GM23338 (cell line): ENCODE data around the gene ZEB2. TPM values are rescaled to one million over a fixed set of nuclear protein-coding genes. Genes with fewer than 3 reads are reported as not detected.

Source experiments
- ATAC-seq: fragments of 200-7000 bp; cut with Tn5 transposase; 3 replicates; pipeline ENCODE4 v1.9.1; 2020
- DNase-seq: peaks from one replicate; pipeline ENCODE4 v3.0.0-alpha.2; 2015; ENCODE audit warnings: low spot score
- H2AFZ ChIP-seq: fragments of 200-600 bp; sonication (generic); 2 replicates; pipeline ENCODE4 v1.8.0; 2016; ENCODE audit warnings: antibody characterized with exemption, mild to moderate bottlenecking, moderate library complexity
- H3F3A ChIP-seq: fragments of 200-600 bp; sonication (generic); replicated peaks from 2 replicates; pipeline ENCODE4 v1.8.0; 2017; ENCODE audit warnings: antibody characterized with exemption, mixed run types, low read depth
- H3K27ac ChIP-seq: fragments of 200-600 bp; sonication (generic); 2 replicates; pipeline ENCODE4 v1.6.1; 2016; ENCODE audit warnings: low read depth
- H3K27me3 ChIP-seq: fragments of 200-600 bp; sonication (generic); 2 replicates; pipeline ENCODE4 v1.8.0; 2016; ENCODE audit warnings: mild to moderate bottlenecking, mixed run types, moderate library complexity; ENCODE audit not compliant: insufficient read depth
- H3K36me3 ChIP-seq: fragments of 200-600 bp; sonication (generic); 2 replicates; pipeline ENCODE4 v1.8.0; 2016; ENCODE audit warnings: mild to moderate bottlenecking; ENCODE audit not compliant: insufficient read depth
- H3K4me1 ChIP-seq: fragments of 200-600 bp; sonication (generic); 2 replicates; pipeline ENCODE4 v1.8.0; 2016; ENCODE audit warnings: mild to moderate bottlenecking, moderate library complexity; ENCODE audit not compliant: insufficient read depth
- H3K4me2 ChIP-seq: fragments of 200-600 bp; sonication (generic); 2 replicates; pipeline ENCODE4 v1.7.1; 2017; ENCODE audit warnings: mixed run types
- H3K4me3 ChIP-seq: fragments of 200-600 bp; sonication (generic); 2 replicates; pipeline ENCODE4 v1.6.1; 2016; ENCODE audit warnings: mixed run types
- H3K79me2 ChIP-seq: fragments of 200-600 bp; sonication (generic); replicated peaks from 2 replicates; pipeline ENCODE4 v1.8.0; 2017; ENCODE audit warnings: mild to moderate bottlenecking; ENCODE audit not compliant: insufficient read depth
- H3K9me2 ChIP-seq: fragments of 200-600 bp; sonication (generic); 2 replicates; pipeline ENCODE4 v1.8.0; 2017; ENCODE audit not compliant: insufficient read depth
- H4K20me1 ChIP-seq: fragments of 200-600 bp; sonication (generic); replicated peaks from 2 replicates; pipeline ENCODE4 v1.8.0; 2017; ENCODE audit warnings: mild to moderate bottlenecking; ENCODE audit not compliant: insufficient read depth
- H3K27ac Mint-ChIP-seq: 2 replicates; pipeline ENCODE4 v1.8.0; 2020; ENCODE audit warnings: inconsistent platforms, mild to moderate bottlenecking, moderate library complexity, mixed read lengths
- H3K27me3 Mint-ChIP-seq: 3 replicates; pipeline ENCODE4 v1.8.0; 2022; ENCODE audit warnings: low read depth, mild to moderate bottlenecking, moderate library complexity, mixed read lengths, inconsistent platforms; ENCODE audit not compliant: insufficient read depth, poor library complexity
- H3K36me3 Mint-ChIP-seq: 3 replicates; pipeline ENCODE4 v1.8.0; 2021; ENCODE audit warnings: low read depth, mild to moderate bottlenecking, inconsistent platforms, moderate library complexity, mixed read lengths
- H3K4me1 Mint-ChIP-seq: 3 replicates; pipeline ENCODE4 v1.8.0; 2020; ENCODE audit warnings: mild to moderate bottlenecking, inconsistent platforms, mixed read lengths
- H3K4me3 Mint-ChIP-seq: 3 replicates; pipeline ENCODE4 v1.8.0; 2021; ENCODE audit warnings: moderate library complexity, mild to moderate bottlenecking, inconsistent platforms, mixed read lengths
- H3K9me3 Mint-ChIP-seq: 3 replicates; pipeline ENCODE4 v1.8.0; 2020; ENCODE audit warnings: moderate library complexity, mild to moderate bottlenecking, inconsistent platforms, mixed read lengths
- ETS1 ChIP-seq: IDR thresholded peaks from 2 replicates; pipeline ENCODE4 v1.6.1; 2016; ENCODE audit warnings: antibody characterized with exemption
- EZH2 ChIP-seq: fragments of 200-600 bp; sonication (generic); IDR thresholded peaks from one replicate; pipeline ENCODE4 v1.8.0; 2017; ENCODE audit warnings: antibody characterized with exemption, mild to moderate bottlenecking, low read depth; ENCODE audit not compliant: unreplicated experiment
- JUNB ChIP-seq: IDR thresholded peaks from one replicate; pipeline ENCODE4 v1.6.1; 2016; ENCODE audit warnings: antibody characterized with exemption; ENCODE audit not compliant: unreplicated experiment
- NANOG ChIP-seq: IDR thresholded peaks from 2 replicates; pipeline ENCODE4 v1.6.1; 2016; ENCODE audit warnings: antibody characterized with exemption, borderline replicate concordance
- STAT1 ChIP-seq: IDR thresholded peaks from one replicate; pipeline ENCODE4 v1.6.1; 2016; ENCODE audit warnings: antibody characterized with exemption; ENCODE audit not compliant: unreplicated experiment
- ZNF114 ChIP-seq: fragments of 250-450 bp; sonication (Bioruptor Pico); IDR thresholded peaks from 2 replicates; pipeline ENCODE4 v1.5.0; 2020; ENCODE audit warnings: mild to moderate bottlenecking, moderate library complexity
- polyA plus RNA-seq: library from polyadenylated mRNA; unstranded; fragments of >200 nt; fragmentation: Nextera tagmentation; extraction: Ambion mirVana; gene quantifications from 2 replicates; pipeline ENCODE4 v1.2.1, GENCODE V29; 2016
- total RNA-seq: library from RNA; depleted of rRNA; stranded (reverse); fragments of >200 nt; shearing (Covaris generic); gene quantifications from 2 replicates; pipeline ENCODE4 v1.2.3, GENCODE V29; 2014
- TF ChIP-seq, protein P1 (sequence below), 2 experiments: fragments of 200-600 bp in 1 of 2; sonication (generic) in 1 of 2; conservative IDR thresholded peaks; 2 replicates each; pipeline versions ENCODE4 v1.5.1 to v1.6.1; 2016 to 2017; ENCODE audit warnings: antibody characterized with exemption in 2 of 2, low read depth in 2 of 2, mild to moderate bottlenecking in 2 of 2, moderate library complexity in 1 of 2
- TF ChIP-seq, protein P2 (sequence below): fragments of 250-450 bp; sonication (Bioruptor Pico); IDR thresholded peaks from 2 replicates; pipeline ENCODE4 v1.5.0; 2020; ENCODE audit warnings: mild to moderate bottlenecking, moderate library complexity
- TF ChIP-seq, protein P3 (sequence below): IDR thresholded peaks from one replicate; pipeline ENCODE4 v1.6.1; 2018; ENCODE audit warnings: antibody characterized with exemption; ENCODE audit not compliant: unreplicated experiment

The ZEB2 gene
- total and polyA plus RNA-seq, 2 experiments from 2014 or later, result 0.45 TPM; not detected in 1

DNA sequence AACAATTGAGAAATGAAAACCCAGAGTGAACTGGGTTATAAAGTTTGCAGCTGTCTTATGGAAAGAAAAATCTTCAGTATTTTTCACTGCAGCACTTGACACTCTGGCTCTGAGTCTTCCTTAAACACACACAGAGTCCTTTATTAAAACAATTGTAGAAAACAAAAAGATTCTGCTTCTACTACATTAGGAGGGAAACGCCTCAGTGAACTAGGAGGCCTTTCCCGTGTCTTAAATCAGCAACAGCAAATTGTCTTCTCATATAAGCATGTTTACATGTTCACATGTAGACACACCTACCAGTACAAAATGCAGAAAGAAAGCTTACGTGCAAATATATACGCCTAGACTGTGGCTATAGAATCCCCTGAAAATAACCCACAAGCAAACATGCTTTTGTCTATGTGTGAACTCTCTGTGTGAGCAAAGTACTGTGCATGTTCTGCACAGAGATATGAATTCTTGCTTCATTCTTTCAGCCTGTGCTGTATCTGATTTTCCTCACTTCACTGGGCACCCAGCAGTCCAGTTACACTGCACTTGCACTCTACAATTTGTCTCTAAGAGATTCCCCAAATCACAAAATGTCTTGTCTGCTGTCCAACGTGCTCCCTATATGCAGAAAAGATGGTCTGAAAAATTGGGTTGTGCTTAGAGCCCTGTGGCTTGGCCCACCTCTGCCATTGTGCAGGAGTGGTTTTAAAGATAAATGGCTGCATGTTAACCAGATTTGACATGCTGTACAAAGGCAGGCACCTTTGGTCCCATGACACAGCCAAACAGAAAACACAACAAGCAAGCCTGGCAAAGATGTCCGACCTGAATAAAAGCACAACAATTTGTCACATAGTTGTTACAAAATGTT lies 24.5 kb downstream of the ZEB2 start:
- 0 out of 2 replicates have a peak overlapping the region, but pooled peaks have one; percentile 3 for H2AFZ ChIP-seq
- peaks cover 9% of the 10 kb centered on the region for H3K4me1 ChIP-seq
- H3K36me3 ChIP-seq, result no peaks in the 10 kb centered on the region
- Mint-ChIP-seq H3K4me1 (peaks cover 4% of the 10 kb centered on the region; the same call in 2 of the 3 replicates), H3K27me3 (no peaks in the 10 kb centered on the region), H3K36me3 (no peaks in the 10 kb centered on the region), H3K27ac (no peak overlapping the region), H3K9me3 (no peaks in the 10 kb centered on the region), H3K4me3 (no peak overlapping the region)
- H3K79me2 ChIP-seq, result no peaks in the 10 kb centered on the region
- H3K4me2 ChIP-seq, result no peak overlapping the region
- no peaks in the 10 kb centered on the region for H3K27me3 ChIP-seq
- no peak overlapping the region for H3K4me3 ChIP-seq
- no peak overlapping the region for H3K27ac ChIP-seq
- no peaks in the 10 kb centered on the region for H3K9me2 ChIP-seq
- H4K20me1 ChIP-seq, result no peaks in the 10 kb centered on the region
- no peak for ATAC-seq
- DNase-seq, result no peak
- no peak for TF ChIP-seq JUNB
- TF ChIP-seq, protein P1, sequence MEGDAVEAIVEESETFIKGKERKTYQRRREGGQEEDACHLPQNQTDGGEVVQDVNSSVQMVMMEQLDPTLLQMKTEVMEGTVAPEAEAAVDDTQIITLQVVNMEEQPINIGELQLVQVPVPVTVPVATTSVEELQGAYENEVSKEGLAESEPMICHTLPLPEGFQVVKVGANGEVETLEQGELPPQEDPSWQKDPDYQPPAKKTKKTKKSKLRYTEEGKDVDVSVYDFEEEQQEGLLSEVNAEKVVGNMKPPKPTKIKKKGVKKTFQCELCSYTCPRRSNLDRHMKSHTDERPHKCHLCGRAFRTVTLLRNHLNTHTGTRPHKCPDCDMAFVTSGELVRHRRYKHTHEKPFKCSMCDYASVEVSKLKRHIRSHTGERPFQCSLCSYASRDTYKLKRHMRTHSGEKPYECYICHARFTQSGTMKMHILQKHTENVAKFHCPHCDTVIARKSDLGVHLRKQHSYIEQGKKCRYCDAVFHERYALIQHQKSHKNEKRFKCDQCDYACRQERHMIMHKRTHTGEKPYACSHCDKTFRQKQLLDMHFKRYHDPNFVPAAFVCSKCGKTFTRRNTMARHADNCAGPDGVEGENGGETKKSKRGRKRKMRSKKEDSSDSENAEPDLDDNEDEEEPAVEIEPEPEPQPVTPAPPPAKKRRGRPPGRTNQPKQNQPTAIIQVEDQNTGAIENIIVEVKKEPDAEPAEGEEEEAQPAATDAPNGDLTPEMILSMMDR (conservative IDR thresholded peaks at IDR 0.05; ENCODE audit: low read depth in 2 of 2), result no peak
- TF ChIP-seq, protein P2, sequence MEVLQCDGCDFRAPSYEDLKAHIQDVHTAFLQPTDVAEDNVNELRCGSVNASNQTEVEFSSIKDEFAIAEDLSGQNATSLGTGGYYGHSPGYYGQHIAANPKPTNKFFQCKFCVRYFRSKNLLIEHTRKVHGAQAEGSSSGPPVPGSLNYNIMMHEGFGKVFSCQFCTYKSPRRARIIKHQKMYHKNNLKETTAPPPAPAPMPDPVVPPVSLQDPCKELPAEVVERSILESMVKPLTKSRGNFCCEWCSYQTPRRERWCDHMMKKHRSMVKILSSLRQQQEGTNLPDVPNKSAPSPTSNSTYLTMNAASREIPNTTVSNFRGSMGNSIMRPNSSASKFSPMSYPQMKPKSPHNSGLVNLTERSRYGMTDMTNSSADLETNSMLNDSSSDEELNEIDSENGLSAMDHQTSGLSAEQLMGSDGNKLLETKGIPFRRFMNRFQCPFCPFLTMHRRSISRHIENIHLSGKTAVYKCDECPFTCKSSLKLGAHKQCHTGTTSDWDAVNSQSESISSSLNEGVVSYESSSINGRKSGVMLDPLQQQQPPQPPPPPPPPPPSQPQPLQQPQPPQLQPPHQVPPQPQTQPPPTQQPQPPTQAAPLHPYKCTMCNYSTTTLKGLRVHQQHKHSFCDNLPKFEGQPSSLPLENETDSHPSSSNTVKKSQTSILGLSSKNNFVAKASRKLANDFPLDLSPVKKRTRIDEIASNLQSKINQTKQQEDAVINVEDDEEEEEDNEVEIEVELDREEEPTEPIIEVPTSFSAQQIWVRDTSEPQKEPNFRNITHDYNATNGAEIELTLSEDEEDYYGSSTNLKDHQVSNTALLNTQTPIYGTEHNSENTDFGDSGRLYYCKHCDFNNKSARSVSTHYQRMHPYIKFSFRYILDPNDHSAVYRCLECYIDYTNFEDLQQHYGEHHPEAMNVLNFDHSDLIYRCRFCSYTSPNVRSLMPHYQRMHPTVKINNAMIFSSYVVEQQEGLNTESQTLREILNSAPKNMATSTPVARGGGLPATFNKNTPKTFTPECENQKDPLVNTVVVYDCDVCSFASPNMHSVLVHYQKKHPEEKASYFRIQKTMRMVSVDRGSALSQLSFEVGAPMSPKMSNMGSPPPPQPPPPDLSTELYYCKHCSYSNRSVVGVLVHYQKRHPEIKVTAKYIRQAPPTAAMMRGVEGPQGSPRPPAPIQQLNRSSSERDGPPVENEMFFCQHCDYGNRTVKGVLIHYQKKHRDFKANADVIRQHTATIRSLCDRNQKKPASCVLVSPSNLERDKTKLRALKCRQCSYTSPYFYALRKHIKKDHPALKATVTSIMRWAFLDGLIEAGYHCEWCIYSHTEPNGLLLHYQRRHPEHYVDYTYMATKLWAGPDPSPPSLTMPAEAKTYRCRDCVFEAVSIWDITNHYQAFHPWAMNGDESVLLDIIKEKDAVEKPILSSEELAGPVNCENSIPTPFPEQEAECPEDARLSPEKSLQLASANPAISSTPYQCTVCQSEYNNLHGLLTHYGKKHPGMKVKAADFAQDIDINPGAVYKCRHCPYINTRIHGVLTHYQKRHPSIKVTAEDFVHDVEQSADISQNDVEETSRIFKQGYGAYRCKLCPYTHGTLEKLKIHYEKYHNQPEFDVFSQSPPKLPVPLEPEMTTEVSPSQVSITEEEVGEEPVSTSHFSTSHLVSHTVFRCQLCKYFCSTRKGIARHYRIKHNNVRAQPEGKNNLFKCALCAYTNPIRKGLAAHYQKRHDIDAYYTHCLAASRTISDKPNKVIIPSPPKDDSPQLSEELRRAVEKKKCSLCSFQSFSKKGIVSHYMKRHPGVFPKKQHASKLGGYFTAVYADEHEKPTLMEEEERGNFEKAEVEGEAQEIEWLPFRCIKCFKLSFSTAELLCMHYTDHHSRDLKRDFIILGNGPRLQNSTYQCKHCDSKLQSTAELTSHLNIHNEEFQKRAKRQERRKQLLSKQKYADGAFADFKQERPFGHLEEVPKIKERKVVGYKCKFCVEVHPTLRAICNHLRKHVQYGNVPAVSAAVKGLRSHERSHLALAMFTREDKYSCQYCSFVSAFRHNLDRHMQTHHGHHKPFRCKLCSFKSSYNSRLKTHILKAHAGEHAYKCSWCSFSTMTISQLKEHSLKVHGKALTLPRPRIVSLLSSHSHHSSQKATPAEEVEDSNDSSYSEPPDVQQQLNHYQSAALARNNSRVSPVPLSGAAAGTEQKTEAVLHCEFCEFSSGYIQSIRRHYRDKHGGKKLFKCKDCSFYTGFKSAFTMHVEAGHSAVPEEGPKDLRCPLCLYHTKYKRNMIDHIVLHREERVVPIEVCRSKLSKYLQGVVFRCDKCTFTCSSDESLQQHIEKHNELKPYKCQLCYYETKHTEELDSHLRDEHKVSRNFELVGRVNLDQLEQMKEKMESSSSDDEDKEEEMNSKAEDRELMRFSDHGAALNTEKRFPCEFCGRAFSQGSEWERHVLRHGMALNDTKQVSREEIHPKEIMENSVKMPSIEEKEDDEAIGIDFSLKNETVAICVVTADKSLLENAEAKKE (CRISPR knock-in tag), result no peak
- TF ChIP-seq, protein P3, sequence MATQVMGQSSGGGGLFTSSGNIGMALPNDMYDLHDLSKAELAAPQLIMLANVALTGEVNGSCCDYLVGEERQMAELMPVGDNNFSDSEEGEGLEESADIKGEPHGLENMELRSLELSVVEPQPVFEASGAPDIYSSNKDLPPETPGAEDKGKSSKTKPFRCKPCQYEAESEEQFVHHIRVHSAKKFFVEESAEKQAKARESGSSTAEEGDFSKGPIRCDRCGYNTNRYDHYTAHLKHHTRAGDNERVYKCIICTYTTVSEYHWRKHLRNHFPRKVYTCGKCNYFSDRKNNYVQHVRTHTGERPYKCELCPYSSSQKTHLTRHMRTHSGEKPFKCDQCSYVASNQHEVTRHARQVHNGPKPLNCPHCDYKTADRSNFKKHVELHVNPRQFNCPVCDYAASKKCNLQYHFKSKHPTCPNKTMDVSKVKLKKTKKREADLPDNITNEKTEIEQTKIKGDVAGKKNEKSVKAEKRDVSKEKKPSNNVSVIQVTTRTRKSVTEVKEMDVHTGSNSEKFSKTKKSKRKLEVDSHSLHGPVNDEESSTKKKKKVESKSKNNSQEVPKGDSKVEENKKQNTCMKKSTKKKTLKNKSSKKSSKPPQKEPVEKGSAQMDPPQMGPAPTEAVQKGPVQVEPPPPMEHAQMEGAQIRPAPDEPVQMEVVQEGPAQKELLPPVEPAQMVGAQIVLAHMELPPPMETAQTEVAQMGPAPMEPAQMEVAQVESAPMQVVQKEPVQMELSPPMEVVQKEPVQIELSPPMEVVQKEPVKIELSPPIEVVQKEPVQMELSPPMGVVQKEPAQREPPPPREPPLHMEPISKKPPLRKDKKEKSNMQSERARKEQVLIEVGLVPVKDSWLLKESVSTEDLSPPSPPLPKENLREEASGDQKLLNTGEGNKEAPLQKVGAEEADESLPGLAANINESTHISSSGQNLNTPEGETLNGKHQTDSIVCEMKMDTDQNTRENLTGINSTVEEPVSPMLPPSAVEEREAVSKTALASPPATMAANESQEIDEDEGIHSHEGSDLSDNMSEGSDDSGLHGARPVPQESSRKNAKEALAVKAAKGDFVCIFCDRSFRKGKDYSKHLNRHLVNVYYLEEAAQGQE, result no peak
- no peak for TF ChIP-seq ZNF114 (CRISPR knock-in tag)
- TF ChIP-seq ETS1, result no peak
- no peak for TF ChIP-seq NANOG
- TF ChIP-seq STAT1, result no peak
- TF ChIP-seq EZH2, result no peak
- H3F3A ChIP-seq, result no peaks in the 10 kb centered on the region
